ENCODE data around the gene VGLL3.
"Not testable (repeated sequence)": the region's sequence is repeated elsewhere in the genome, so short reads cannot be mapped to it uniquely, and the experiment has no call there.

The VGLL3 gene

DNA sequence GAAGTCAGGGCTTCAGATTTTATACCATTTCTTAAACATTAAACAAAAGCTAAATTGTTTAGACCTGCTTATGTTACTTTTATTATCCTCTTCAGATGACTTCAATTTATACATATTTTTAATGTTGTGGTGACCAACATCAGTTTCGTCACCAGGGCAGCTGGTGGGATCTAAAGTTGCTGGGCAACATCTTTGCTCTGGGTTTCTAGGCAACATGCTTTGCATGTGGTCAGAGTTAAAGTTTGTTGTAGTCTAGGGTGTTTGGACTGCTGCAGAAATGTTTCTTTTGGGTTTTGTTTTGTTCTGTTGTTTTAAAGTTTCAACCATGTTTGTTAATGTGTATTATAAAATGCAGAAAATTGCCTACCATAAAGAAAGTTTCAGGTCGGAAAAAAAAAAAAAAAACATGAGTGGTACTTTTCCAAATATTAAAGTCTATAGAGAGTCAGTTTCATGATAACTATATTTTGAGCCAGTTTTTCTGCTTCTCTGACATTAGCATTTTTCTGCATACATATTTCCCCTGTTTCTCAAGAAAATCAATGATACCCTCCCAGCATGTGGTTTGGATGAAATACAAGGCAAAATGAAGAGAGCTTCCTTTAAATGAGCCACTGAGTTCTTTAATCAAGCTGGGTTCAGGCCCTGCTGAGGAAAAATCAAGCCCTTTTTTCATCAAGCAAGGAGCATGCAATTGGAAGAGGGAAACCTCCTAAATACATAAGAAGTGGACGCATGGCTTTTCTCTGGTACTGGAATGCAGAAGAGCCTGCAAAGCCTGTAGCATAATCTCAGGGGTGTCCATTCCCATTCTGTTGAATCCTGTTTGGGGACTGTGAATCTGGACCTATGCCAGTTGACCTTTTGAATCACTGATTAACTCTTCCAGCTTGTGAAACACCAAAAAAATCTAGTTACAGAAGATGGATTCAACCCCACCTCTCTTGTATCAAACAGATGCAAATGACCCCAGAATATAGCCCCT lies 35.0 kb upstream of the VGLL3 start:
- no peak overlapping the region for H3K27ac ChIP-seq (ENCODE audit: poor library complexity, severe bottlenecking)
- no peaks in the 10 kb centered on the region for H3K4me1 ChIP-seq (ENCODE audit: insufficient read depth, poor library complexity, severe bottlenecking)
- no peak overlapping the region for H3K4me3 ChIP-seq (ENCODE audit: severe bottlenecking)
- H3K27me3 ChIP-seq (ENCODE audit: insufficient read depth, poor library complexity, severe bottlenecking): no peaks in the 10 kb centered on the region
- TF ChIP-seq, protein P1, sequence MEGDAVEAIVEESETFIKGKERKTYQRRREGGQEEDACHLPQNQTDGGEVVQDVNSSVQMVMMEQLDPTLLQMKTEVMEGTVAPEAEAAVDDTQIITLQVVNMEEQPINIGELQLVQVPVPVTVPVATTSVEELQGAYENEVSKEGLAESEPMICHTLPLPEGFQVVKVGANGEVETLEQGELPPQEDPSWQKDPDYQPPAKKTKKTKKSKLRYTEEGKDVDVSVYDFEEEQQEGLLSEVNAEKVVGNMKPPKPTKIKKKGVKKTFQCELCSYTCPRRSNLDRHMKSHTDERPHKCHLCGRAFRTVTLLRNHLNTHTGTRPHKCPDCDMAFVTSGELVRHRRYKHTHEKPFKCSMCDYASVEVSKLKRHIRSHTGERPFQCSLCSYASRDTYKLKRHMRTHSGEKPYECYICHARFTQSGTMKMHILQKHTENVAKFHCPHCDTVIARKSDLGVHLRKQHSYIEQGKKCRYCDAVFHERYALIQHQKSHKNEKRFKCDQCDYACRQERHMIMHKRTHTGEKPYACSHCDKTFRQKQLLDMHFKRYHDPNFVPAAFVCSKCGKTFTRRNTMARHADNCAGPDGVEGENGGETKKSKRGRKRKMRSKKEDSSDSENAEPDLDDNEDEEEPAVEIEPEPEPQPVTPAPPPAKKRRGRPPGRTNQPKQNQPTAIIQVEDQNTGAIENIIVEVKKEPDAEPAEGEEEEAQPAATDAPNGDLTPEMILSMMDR (IDR thresholded peaks at IDR 0.05; ENCODE audit: poor library complexity, severe bottlenecking): no peak
- no peak for ATAC-seq (ENCODE audit: low read depth)
- DNase-seq (ENCODE audit: low spot score): no peak
- H3K9me3 ChIP-seq (ENCODE audit: severe bottlenecking): no peaks in the 10 kb centered on the region
- H3K36me3 ChIP-seq (ENCODE audit: low read depth): no peaks in the 10 kb centered on the region

DNA sequence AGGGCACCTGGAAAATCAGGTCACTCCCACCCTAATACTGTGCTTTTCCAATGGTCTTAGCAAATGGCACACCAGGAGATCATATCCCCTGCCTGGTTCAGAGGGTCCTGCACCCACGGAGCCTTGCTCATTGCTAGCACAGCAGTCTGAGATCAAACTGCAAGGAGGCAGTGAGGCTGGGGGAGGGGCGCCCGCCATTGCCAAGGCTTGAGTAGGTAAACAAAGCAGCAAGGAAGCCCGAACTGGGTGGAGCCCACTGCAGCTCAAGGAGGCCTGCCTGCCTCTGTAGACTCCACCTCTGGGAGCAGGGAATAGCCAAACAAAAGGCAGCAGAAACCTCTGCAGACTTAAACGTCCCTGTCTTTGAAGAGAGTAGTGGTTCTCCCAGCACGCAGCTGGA lies 26.4 kb upstream of the VGLL3 start:
- H3K9me3 ChIP-seq (ENCODE audit: severe bottlenecking); H3K27ac ChIP-seq (ENCODE audit: poor library complexity, severe bottlenecking); H3K36me3 ChIP-seq (ENCODE audit: low read depth); ATAC-seq (ENCODE audit: low read depth); DNase-seq (ENCODE audit: low spot score); H3K4me1 ChIP-seq (ENCODE audit: insufficient read depth, poor library complexity, severe bottlenecking); H3K4me3 ChIP-seq (ENCODE audit: severe bottlenecking); H3K27me3 ChIP-seq (ENCODE audit: insufficient read depth, poor library complexity, severe bottlenecking): not testable (repeated sequence)

DNA sequence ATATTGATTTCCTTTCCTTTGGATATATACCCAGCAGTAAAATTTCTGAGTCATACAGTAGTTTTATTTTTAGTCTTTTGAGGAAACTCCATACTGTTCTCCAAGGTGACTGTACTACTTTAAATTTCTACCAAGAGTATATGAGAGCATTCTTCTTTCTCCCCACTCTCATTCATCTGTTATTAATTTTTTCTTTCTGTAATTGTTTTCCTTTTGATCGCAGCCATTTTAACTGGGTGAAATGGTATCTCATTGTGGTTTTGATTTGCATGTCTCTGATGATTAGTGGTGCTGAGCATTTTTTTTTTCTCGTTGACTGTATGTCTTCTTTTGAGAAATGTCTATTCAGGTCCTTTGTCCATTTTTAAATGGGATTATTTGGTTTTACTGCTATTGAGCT lies 18.3 kb upstream of the VGLL3 start:
- no peak for ATAC-seq (ENCODE audit: low read depth)
- Histone ChIP-seq H3K27me3 (ENCODE audit: insufficient read depth, poor library complexity, severe bottlenecking) (no peaks in the 10 kb centered on the region), H3K4me1 (ENCODE audit: insufficient read depth, poor library complexity, severe bottlenecking) (no peaks in the 10 kb centered on the region), H3K36me3 (ENCODE audit: low read depth) (no peaks in the 10 kb centered on the region), H3K27ac (ENCODE audit: poor library complexity, severe bottlenecking) (no peak overlapping the region), H3K4me3 (ENCODE audit: severe bottlenecking) (no peak overlapping the region), H3K9me3 (ENCODE audit: severe bottlenecking) (no peaks in the 10 kb centered on the region)
- TF ChIP-seq, protein P1 (IDR thresholded peaks at IDR 0.05; ENCODE audit: poor library complexity, severe bottlenecking): no peak
- no peak for DNase-seq (ENCODE audit: low spot score)

DNA sequence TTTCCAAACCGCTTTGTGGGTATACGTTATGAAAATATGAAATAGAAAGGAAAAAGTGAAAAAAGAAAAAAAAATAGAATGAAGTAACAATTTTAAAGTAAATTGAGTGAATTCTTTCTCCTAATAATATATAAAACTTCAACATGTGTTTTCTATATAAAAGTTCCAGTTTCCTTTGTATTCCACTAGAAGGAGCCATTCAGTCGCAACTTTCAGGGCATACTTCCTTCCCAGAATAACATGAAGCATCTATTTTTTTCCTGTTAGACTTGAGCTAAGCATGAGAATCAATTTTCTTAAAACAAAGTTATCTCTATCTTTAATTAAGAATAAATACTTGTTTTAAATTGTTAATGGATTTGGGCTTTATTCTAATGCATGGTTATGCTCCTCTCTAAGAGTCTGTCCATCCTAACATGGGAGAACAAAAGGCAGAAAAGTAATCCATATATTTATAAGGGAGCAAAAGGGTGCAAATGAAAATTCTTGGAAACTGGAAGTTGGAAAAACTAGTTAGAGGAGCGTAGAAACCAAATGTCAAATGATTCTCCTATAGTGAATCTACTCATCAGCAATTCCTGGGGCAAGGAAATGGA lies 16.0 kb upstream of the VGLL3 start:
- TF ChIP-seq, protein P1 (IDR thresholded peaks at IDR 0.05; ENCODE audit: poor library complexity, severe bottlenecking): peak; percentile 77
- DNase-seq (ENCODE audit: low spot score): no peak
- no peak for ATAC-seq (ENCODE audit: low read depth)
- Histone ChIP-seq H3K27ac (ENCODE audit: poor library complexity, severe bottlenecking) (no peak overlapping the region), H3K36me3 (ENCODE audit: low read depth) (no peaks in the 10 kb centered on the region), H3K9me3 (ENCODE audit: severe bottlenecking) (no peaks in the 10 kb centered on the region), H3K27me3 (ENCODE audit: insufficient read depth, poor library complexity, severe bottlenecking) (no peaks in the 10 kb centered on the region), H3K4me3 (ENCODE audit: severe bottlenecking) (no peak overlapping the region), H3K4me1 (ENCODE audit: insufficient read depth, poor library complexity, severe bottlenecking) (no peaks in the 10 kb centered on the region)

- H3K4me1 ChIP-seq (ENCODE audit: insufficient read depth, poor library complexity, severe bottlenecking): no peaks in the 10 kb centered on the region
- no peaks in the 10 kb centered on the region for H3K27me3 ChIP-seq (ENCODE audit: insufficient read depth, poor library complexity, severe bottlenecking)
- no peaks in the 10 kb centered on the region for H3K9me3 ChIP-seq (ENCODE audit: severe bottlenecking)
- DNase-seq (ENCODE audit: low spot score) (no peak), ATAC-seq (ENCODE audit: low read depth) (no peak)
- TF ChIP-seq, protein P1 (IDR thresholded peaks at IDR 0.05; ENCODE audit: poor library complexity, severe bottlenecking): no peak
- H3K4me3 ChIP-seq (ENCODE audit: severe bottlenecking): no peak overlapping the region
- H3K36me3 ChIP-seq (ENCODE audit: low read depth): no peaks in the 10 kb centered on the region
- H3K27ac ChIP-seq (ENCODE audit: poor library complexity, severe bottlenecking): no peak overlapping the region
These were observed 13.9 kb upstream of the VGLL3 start for GRCh38 chr3:87004883-87005282.

Measured in RWPE2 (cell line).